C4-2B (cell line): ENCODE data around the gene CDK15.

ENCODE experiments used
- H3K27ac ChIP-seq: fragments of 450-650 bp; 2 replicates; pipeline ENCODE4 v1.5.1; 2017
- ZFX ChIP-seq: fragments of 450-650 bp; IDR thresholded peaks from 2 replicates; pipeline ENCODE4 v1.6.1; 2017
- TF ChIP-seq, protein P1 (sequence below): fragments of 450-650 bp; conservative IDR thresholded peaks from 2 replicates; pipeline ENCODE4 v1.5.1; 2017; ENCODE audit warnings: mild to moderate bottlenecking

CDK15 gene

DNA sequence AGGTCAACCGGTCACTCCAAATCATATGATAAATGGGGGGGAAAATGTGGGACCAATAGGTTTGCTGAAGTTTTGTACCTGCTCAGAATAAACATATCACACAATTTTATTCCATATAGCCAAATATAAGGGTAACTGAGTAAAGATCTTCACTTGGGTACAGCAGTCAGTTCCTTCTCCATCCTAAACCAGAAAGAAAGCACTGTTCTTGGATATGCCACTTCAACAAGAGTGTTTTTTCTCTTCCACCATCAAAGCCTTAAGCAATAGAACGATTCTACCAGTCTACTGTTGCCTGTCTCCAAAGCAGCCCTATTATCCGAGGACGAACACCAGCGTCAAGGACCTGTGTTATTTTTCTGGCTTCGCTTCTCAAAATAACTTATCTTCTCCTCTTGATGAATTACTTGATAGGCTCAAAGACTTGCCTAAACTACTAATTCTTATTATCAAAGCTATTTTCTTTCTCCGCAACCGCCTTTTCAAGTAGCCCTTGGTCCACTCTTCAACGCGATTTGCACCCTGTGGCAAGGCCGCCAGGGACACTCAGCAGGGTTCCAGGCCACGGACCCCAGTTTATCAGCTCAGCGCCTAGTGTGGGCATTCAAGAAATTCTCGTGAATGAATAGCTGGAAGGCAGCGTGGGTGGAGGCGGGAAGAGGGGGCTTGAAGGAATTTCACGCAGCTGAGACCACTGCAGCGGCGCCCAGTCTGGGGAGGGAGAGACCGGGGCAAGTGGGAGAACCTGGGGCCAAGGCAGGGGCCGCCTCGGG, 26.2 kb upstream of the CDK15 start:
- peak overlapping the region; percentile 79 for H3K27ac ChIP-seq
- TF ChIP-seq, protein P1, sequence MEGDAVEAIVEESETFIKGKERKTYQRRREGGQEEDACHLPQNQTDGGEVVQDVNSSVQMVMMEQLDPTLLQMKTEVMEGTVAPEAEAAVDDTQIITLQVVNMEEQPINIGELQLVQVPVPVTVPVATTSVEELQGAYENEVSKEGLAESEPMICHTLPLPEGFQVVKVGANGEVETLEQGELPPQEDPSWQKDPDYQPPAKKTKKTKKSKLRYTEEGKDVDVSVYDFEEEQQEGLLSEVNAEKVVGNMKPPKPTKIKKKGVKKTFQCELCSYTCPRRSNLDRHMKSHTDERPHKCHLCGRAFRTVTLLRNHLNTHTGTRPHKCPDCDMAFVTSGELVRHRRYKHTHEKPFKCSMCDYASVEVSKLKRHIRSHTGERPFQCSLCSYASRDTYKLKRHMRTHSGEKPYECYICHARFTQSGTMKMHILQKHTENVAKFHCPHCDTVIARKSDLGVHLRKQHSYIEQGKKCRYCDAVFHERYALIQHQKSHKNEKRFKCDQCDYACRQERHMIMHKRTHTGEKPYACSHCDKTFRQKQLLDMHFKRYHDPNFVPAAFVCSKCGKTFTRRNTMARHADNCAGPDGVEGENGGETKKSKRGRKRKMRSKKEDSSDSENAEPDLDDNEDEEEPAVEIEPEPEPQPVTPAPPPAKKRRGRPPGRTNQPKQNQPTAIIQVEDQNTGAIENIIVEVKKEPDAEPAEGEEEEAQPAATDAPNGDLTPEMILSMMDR = no peak
- TF ChIP-seq ZFX = no peak

DNA sequence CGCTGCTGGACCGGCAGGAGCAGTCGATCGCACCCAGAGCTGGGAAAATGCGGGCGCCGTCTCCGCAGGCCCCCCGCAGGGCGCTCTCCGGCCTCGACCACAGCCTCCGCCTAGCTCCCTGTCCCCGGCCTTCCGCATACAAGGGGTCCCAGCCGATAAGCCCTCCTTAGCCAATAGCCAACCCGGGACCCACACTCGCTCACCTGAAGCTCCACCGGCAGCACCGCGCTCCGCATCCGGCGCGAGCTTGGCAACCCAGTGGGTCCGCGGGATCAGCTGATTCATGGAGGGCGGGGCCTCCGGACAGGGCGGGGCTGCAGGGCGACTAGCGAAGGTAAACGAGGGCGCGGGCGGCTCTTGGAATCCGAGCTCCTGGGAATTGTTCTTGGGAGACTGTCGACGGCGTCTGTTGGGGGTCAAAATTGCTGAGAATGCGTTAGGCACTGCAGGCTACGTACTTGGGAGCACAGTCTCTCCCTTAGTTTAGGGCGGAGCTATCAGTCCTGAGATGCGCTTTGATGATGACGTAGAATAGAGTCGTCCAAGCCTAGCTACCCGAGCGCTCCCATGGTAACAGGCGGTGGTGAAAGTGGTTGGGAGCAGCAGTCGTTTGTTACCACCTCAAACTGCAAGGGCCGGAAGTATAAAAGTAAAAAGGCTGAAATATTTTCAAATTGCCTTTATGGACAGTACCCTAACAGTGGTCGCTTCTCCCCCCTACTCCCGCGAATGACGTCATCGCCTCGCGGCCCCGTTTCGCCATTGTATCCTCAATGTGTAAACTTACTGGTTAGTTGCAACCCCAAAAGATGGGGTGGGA, 25.5 kb upstream of the CDK15 start, which contains the start of gene ALS2:
ALS2 (minus strand) TSS at position 260 of the 820 bp plus-strand sequence. CDS start 12,048 bp downstream, outside the sequence.
- TF ChIP-seq ZFX = no peak
- TF ChIP-seq, protein P1 = no peak
- peak within 1 kb of the TSS; percentile 79 for H3K27ac ChIP-seq

DNA sequence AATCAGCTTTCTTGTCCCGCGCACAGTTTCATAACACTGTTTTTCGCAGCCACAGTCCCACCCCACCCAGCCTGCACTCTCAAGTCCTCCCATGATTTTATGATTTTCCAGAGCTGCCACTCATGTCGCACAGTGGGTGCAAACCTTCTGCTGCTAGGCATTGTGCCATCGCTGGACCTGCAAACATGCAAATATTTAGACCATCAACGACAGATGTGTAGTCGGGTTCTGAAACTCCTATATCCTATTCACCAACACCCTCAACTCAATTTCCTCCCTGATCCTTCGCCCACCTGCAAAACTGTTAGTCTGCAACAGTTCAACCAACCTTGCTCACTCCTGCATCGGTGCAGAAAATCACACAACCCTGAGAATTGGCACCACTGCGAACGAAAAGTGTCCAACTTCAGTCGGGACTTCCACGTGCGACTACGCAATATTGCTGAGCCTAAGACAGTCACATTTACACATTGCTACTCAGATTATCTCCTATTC, 24.7 kb upstream of the CDK15 start:
- peak overlapping the region; percentile 79 for H3K27ac ChIP-seq

DNA sequence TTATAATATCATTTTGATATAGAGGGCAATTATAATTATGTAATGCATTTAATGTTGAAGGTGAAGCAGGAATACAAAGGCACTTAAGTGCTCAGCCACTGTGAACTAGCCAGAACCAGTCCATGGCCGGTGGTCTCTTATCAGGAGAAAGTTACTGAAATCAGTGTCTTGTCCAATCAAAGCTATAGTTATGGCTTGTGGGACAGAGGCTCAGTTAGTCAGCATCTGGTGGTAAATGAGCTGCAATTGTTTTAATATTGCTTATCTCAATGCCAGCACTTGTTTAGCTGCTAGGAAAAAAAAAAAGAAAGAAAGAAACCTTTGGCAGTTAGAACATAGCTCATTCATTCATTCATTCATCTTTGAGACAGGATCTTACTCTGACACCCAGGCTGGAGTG, 21.8 kb upstream of the CDK15 start:
- TF ChIP-seq ZFX = no peak
- H3K27ac ChIP-seq = no peak overlapping the region

More for the DNA sequence above, 24.7 kb upstream of the CDK15 start:
- TF ChIP-seq ZFX = no peak

DNA sequence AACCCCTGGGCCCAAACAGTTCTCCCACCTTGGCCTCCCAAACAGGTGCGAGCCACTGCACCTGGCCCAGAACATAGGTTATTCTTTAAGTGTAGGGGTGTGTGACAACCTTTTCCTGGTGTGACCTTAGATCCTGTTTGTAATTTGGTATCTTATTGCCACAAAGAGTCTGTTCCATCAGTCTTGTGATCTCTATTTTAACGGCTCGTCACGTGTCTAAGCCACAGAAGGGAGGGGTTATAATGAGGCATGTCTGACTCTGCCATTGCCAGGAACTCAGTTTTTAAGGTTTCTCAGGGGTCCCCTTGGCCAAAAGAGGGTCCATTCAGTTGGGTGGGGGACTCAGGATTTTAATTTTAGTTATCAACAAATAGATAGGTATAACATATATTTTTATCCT, 21.2 kb upstream of the CDK15 start:
- H3K27ac ChIP-seq = no peak overlapping the region
- no peak for TF ChIP-seq ZFX
- TF ChIP-seq, protein P1 = no peak

DNA sequence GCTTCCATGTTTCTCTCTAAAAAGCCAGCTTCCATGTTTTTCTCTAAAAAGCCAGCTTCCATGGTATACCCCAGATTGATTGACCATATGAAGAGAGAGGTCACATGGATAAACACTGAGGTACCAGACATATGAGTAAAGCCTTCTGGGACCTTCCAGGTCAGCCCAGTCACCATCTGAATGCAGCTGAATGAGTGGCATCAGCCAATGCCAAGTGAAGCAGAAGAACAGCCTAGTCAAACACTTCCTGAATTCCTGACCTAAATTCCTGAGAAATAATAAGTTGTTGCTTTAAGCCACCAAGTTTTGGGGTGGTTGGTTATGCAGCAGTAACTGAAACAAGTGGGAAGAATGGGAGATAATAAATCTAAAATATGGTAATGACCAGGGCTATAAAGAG, 19.9 kb upstream of the CDK15 start:
- no peak overlapping the region for H3K27ac ChIP-seq
- TF ChIP-seq, protein P1 = no peak
- TF ChIP-seq ZFX = no peak

DNA sequence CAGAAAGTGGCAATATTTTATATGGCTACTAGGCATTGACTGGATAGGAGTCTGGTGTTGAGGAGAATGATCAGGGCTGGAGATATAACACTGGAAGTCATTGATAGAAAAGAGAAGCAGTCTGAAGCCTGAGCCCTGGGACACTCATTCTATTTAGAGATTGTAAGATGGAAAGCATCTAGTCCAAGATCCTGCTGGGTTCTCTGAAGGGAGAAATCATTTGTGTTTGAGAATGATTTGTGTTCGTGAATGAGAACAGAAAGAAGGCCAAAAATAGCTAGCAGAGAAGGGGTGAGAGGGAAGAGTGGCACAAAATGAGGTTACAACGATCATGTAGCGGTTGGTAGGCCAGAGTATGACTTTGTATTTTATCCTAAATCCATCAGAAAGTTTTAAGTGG, 18.0 kb upstream of the CDK15 start:
- TF ChIP-seq ZFX = no peak
- TF ChIP-seq, protein P1 = no peak
- H3K27ac ChIP-seq = no peak overlapping the region

DNA sequence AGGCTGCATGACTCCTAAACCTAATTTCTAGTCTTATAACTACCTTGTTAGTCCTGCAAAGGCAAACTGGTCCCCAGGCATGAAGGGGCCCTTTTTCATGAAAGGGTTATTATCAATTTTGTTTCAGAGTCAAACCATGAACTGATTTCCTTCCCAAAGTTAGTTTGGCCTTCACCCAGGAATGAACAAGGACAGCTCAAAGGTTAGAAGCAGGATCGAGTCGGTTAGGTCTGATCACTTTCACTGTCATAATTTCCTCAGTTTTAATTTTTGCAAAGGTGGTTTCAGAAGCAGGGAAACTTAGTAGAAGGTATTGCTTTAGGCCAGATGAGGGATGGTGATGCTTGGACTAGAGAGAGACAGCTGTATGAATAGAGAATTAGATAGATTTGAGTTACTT, 16.9 kb upstream of the CDK15 start:
- no peak overlapping the region for H3K27ac ChIP-seq
- TF ChIP-seq ZFX = no peak
- TF ChIP-seq, protein P1 = no peak
